Retinal pigment epithelial cell (primary cell): ENCODE data around the gene TF.
"Not testable (repeated sequence)": the region's sequence is repeated elsewhere in the genome, so short reads cannot be mapped to it uniquely, and the experiment has no call there.

Experiments
- DNase-seq: peaks from one replicate; pipeline ENCODE4 v3.0.0-alpha.2; 2010; ENCODE audit warnings: low read depth
- H3K4me3 ChIP-seq: 2 replicates; pipeline ENCODE4 v1.5.1; 2011; ENCODE audit warnings: mild to moderate bottlenecking, low read length, control low read depth, moderate library complexity
- CTCF ChIP-seq: conservative IDR thresholded peaks from 2 replicates; pipeline ENCODE4 v1.5.1; 2011; ENCODE audit warnings: low read depth, low read length, control low read depth, inconsistent platforms

TF gene

GRCh38 chr3:133730993-133731392 lies 15.2 kb upstream of the TF start:
- no peak for DNase-seq

GRCh38 chr3:133732231-133732630 lies 14.0 kb upstream of the TF start:
- H3K4me3 ChIP-seq, DNase-seq: not testable (repeated sequence)

More at GRCh38 chr3:133730993-133731392, 15.2 kb upstream of the TF start:
- no peak for TF ChIP-seq CTCF
- H3K4me3 ChIP-seq: no peak overlapping the region

GRCh38 chr3:133733226-133733625 lies 13.0 kb upstream of the TF start:
- H3K4me3 ChIP-seq: no peak overlapping the region
- no peak for DNase-seq
- no peak for TF ChIP-seq CTCF

- no peak overlapping the region for H3K4me3 ChIP-seq
- DNase-seq: no peak
- no peak for TF ChIP-seq CTCF
Observed at GRCh38 chr3:133734305-133734704, 11.9 kb upstream of the TF start.

GRCh38 chr3:133742351-133743091 lies 3.7 kb upstream of the TF start:
- H3K4me3 ChIP-seq: no peak overlapping the region
- TF ChIP-seq CTCF: peak; percentile 9
- DNase-seq: no peak

GRCh38 chr3:133744241-133744640 lies 2.0 kb upstream of the TF start:
- TF ChIP-seq CTCF: no peak
- DNase-seq: no peak
- H3K4me3 ChIP-seq: no peak overlapping the region

- no peak overlapping the region for H3K4me3 ChIP-seq
- TF ChIP-seq CTCF: no peak
- no peak for DNase-seq
Observed at GRCh38 chr3:133745108-133745507, 1.1 kb upstream of the TF start.
